A673 (cell line): ENCODE results near the gene TCF7L1.

Source experiments
- EZH2 ChIP-seq: fragments of 200-600 bp; sonication (generic); IDR thresholded peaks from 2 replicates; pipeline ENCODE4 v1.6.1; 2017; ENCODE audit warnings: borderline replicate concordance, low read depth, mild to moderate bottlenecking, mixed read lengths, antibody characterized with exemption, low read length; ENCODE audit not compliant: poor library complexity, severe bottlenecking
- TF ChIP-seq, protein P1 (sequence below): fragments of 300-800, 200-600 bp; sonication (generic); conservative IDR thresholded peaks from 2 replicates; pipeline ENCODE4 v1.5.1; 2017; ENCODE audit warnings: low read depth, mild to moderate bottlenecking, antibody characterized with exemption, low read length, moderate library complexity, mixed read lengths

DNA sequence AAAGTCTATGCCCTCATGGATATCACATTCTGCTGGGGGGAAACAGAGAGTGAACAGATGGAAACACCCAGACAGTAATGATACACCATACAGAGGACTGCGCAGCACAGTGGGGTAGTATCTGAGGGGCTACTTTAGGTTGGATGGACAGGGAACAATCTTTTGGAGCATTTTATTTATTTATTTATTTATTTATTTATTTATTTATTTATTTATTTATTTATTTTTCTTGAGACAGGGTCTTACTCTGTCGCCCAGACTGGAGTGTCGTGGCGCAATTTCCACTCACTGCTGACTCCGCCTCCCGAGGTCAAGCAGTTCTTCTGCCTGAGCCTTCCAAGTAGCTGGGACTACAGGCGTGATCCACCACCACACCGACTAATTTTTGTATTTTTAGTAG, 105.4 kb downstream of the TCF7L1 start:
- TF ChIP-seq, protein P1, sequence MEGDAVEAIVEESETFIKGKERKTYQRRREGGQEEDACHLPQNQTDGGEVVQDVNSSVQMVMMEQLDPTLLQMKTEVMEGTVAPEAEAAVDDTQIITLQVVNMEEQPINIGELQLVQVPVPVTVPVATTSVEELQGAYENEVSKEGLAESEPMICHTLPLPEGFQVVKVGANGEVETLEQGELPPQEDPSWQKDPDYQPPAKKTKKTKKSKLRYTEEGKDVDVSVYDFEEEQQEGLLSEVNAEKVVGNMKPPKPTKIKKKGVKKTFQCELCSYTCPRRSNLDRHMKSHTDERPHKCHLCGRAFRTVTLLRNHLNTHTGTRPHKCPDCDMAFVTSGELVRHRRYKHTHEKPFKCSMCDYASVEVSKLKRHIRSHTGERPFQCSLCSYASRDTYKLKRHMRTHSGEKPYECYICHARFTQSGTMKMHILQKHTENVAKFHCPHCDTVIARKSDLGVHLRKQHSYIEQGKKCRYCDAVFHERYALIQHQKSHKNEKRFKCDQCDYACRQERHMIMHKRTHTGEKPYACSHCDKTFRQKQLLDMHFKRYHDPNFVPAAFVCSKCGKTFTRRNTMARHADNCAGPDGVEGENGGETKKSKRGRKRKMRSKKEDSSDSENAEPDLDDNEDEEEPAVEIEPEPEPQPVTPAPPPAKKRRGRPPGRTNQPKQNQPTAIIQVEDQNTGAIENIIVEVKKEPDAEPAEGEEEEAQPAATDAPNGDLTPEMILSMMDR: no peak
- no peak for TF ChIP-seq EZH2
